ENCODE measurements around the gene FASTK. TPM values are rescaled to one million over a fixed set of nuclear protein-coding genes. Genes with fewer than 3 reads are reported as not detected.

FASTK gene
- total RNA-seq, 2 donors from 2014 or later: 85.9 to 96.4 TPM

GRCh38 chr7:151116603-151117440 is 36.2 kb upstream of the FASTK start:
- DNase-seq (ENCODE audit: low spot score): no peak
- Histone ChIP-seq H3K4me1 (peaks cover 0 to 16% of the 10 kb centered on the region in 2 donors), H3K36me3 (peaks cover 39% of the 10 kb centered on the region), H3K27ac (no peak overlapping the region), H3K9me3 (no peaks in the 10 kb centered on the region), H3K27me3 (no peaks in the 10 kb centered on the region), H3K4me3 (no peak overlapping the region)
- no peak for TF ChIP-seq CTCF (IDR thresholded peaks at IDR 0.05)

- no peak for DNase-seq (ENCODE audit: low spot score)
- Histone ChIP-seq H3K4me3 (peak overlapping the region in 1 of 2 donors; percentile 27), H3K36me3 (peaks cover 32% of the 10 kb centered on the region), H3K9me3 (no peaks in the 10 kb centered on the region), H3K4me1 (peaks cover 0 to 24% of the 10 kb centered on the region in 2 donors), H3K27ac (no peak overlapping the region), H3K27me3 (no peaks in the 10 kb centered on the region)
- no peak for TF ChIP-seq CTCF (IDR thresholded peaks at IDR 0.05)
Observed at GRCh38 chr7:151115836-151116418, 35.3 kb upstream of the FASTK start.

GRCh38 chr7:151115121-151115835 is 34.7 kb upstream of the FASTK start:
- TF ChIP-seq CTCF (IDR thresholded peaks at IDR 0.05): no peak
- peak overlapping the region in 1 of 2 donors; percentile 27 for H3K4me3 ChIP-seq
- H3K36me3 ChIP-seq: peaks cover 26% of the 10 kb centered on the region
- H3K4me1 ChIP-seq: peaks cover 0 to 30% of the 10 kb centered on the region in 2 donors
- DNase-seq (ENCODE audit: low spot score): no peak
- H3K27me3 ChIP-seq: no peaks in the 10 kb centered on the region
- no peak overlapping the region for H3K27ac ChIP-seq
- no peaks in the 10 kb centered on the region for H3K9me3 ChIP-seq

GRCh38 chr7:151114151-151115090 is 33.8 kb upstream of the FASTK start:
- H3K4me1 ChIP-seq: peaks cover 0 to 34% of the 10 kb centered on the region in 2 donors
- H3K27me3 ChIP-seq: no peaks in the 10 kb centered on the region
- no peak for DNase-seq (ENCODE audit: low spot score)
- H3K27ac ChIP-seq: no peak overlapping the region
- peak overlapping the region in 1 of 2 donors; percentile 27 for H3K4me3 ChIP-seq
- TF ChIP-seq CTCF (IDR thresholded peaks at IDR 0.05): no peak
- H3K9me3 ChIP-seq: no peaks in the 10 kb centered on the region
- H3K36me3 ChIP-seq: peaks cover 17% of the 10 kb centered on the region
